Hepatocyte (in vitro differentiated cells): ENCODE results near the gene NIPAL3.

Source experiments
- CTCF ChIP-seq: fragments of 200-600 bp; sonication (generic); IDR thresholded peaks from 2 replicates; pipeline ENCODE4 v1.5.1; 2016; ENCODE audit warnings: antibody characterized with exemption, mild to moderate bottlenecking; ENCODE audit not compliant: poor library complexity
- EZH2 ChIP-seq: fragments of 200-600 bp; sonication (generic); IDR thresholded peaks from 2 replicates; pipeline ENCODE4 v1.6.1; 2016; ENCODE audit warnings: antibody characterized with exemption, mild to moderate bottlenecking, borderline replicate concordance

DNA sequence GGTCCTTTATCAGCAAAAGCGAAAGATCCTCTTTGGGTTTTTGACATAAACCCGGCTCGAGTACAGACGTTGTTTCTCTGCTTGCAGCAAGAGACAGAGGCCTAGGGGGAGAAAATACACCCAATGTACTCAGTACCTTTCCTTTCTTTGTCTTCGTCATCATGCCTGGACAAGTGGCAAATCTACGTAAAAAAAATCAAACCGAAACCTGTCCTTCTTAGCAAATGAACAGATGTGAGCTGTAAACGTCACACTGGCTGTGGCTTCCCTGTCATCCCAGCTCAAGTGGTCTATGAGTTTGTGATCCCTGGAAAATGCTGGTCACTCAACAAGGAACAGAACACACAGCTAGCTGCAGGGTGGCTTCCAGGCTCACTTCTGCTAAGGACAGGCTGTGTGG lies 41.9 kb upstream of the NIPAL3 start:
- TF ChIP-seq CTCF (no peak), EZH2 (no peak)
